ENCODE results near the gene AARS1. TPM values are rescaled to one million over a fixed set of nuclear protein-coding genes. Genes with fewer than 3 reads are reported as not detected.
"Not testable (repeated sequence)": the region's sequence is repeated elsewhere in the genome, so short reads cannot be mapped to it uniquely, and the experiment has no call there.

The AARS1 gene
- total and polyA plus RNA-seq, 2 of the 8 experiments (the other 6 are each of a cell fraction or from before 2014, with no cell fraction given) = 130 to 235 TPM

DNA sequence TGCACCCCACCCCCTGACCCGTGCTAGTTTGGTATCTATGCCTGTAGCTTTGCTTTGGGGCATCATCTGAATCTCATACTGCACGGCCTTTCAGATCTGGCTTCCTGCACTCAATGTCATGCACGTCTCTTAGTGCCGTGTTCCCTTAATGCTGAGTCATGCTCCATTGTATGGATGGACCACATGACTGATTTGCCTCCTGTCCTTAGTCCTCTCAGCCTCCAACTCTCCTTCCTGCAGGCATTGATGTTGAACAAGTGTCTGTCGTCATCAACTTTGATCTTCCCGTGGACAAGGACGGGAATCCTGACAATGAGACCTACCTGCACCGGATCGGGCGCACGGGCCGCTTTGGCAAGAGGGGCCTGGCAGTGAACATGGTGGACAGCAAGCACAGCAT lies 43.4 kb upstream of the AARS1 start:
- not testable (repeated sequence) for H3K4me2 ChIP-seq (ENCODE audit: insufficient read depth in 1 of 2, low read depth in 2 of 2, low read length in 2 of 2); DNase-seq (ENCODE audit: low read depth in 1 of 2, low spot score in 2 of 2); H3K14ac ChIP-seq (ENCODE audit: insufficient read length); H2AK5ac ChIP-seq (ENCODE audit: low read depth, low read length); H3K27ac ChIP-seq (ENCODE audit: low read depth, low read length); H3K4me3 ChIP-seq (ENCODE audit: extremely low read depth in 1 of 4, insufficient read depth in 2 of 4, low read depth in 3 of 4, low read length in 4 of 4); H4K5ac ChIP-seq (ENCODE audit: insufficient read length, low read depth, low read length); H3K9ac ChIP-seq (replicated peaks in 1 of 4; ENCODE audit: extremely low read depth in 1 of 4, low read depth in 3 of 4, low read length in 3 of 4); H2BK15ac ChIP-seq (ENCODE audit: low read length); FAIRE-seq; H4K8ac ChIP-seq (ENCODE audit: extremely low read depth, insufficient read depth, low read length); H4K20me1 ChIP-seq (replicated peaks in 1 of 2; ENCODE audit: control insufficient read depth in 1 of 2, insufficient read depth in 2 of 2, low read length in 2 of 2); H3K4ac ChIP-seq (replicated peaks; ENCODE audit: insufficient read length, low read depth, low read length); H2BK20ac ChIP-seq (ENCODE audit: low read length); H3K23me2 ChIP-seq (ENCODE audit: low read depth, low read length); H2BK12ac ChIP-seq (ENCODE audit: low read depth, low read length); H3K79me2 ChIP-seq (ENCODE audit: control insufficient read depth in 1 of 2, insufficient read depth in 2 of 2, low read length in 2 of 2); H3K18ac ChIP-seq (ENCODE audit: extremely low read depth, low read length); H3K4me1 ChIP-seq (replicated peaks in 1 of 4; ENCODE audit: control insufficient read depth in 3 of 4, insufficient read depth in 4 of 4, low read length in 3 of 4); H2AFZ ChIP-seq (ENCODE audit: low read length); H3K79me1 ChIP-seq (ENCODE audit: low read depth, low read length); H3K23ac ChIP-seq (ENCODE audit: insufficient read length); H3K9me3 ChIP-seq (ENCODE audit: insufficient read depth in 2 of 2, low read depth in 1 of 2, low read length in 1 of 2); H4K91ac ChIP-seq (replicated peaks; ENCODE audit: insufficient read length, low read length); H2BK120ac ChIP-seq (replicated peaks; ENCODE audit: low read depth, low read length); H3K56ac ChIP-seq (replicated peaks; ENCODE audit: insufficient read length, low read depth, low read length); H3K27me3 ChIP-seq (replicated peaks in 1 of 4; ENCODE audit: control insufficient read depth in 3 of 4, extremely low read depth in 1 of 4, insufficient read depth in 3 of 4, low read length in 3 of 4)
- WGBS, 2 experiments (ENCODE audit: extremely low coverage in 1 of 2, insufficient coverage in 1 of 2, insufficient read length in 1 of 2, insufficient replicate concordance in 2 of 2, low coverage in 1 of 2, low lambda C conversion rate in 2 of 2, missing lambda C conversion rate in 1 of 2) = 91% methylated on average over 4 of the region's 12 CpGs; no CpG with 5 or more reads in 1 of the 2 experiments
- Histone ChIP-seq H2BK5ac (ENCODE audit: low read depth, low read length) (0 out of 2 replicates have a peak overlapping the region, but pooled peaks have one; percentile 6), H3K36me3 (ENCODE audit: control insufficient read depth in 2 of 4, insufficient read depth in 4 of 4, low read length in 3 of 4) (peaks cover 17 to 31% (median 28%) of the 10 kb centered on the region in 4 experiments)
- ChIA-PET POLR2A (ENCODE audit: partially characterized antibody) (interaction anchor here (1.4 to 1.5 kb wide), 2 partner anchors 44 to 60 kb away, joined by 3 read pairs; partner anchors contain the start of gene AARS1), CTCF (ENCODE audit: partially characterized antibody) (interaction anchor here (1.0 to 2.8 kb wide), 3 partner anchors 9 to 17 kb away, joined by 3 to 24 read pairs (median 8); partner anchors contain the start of gene DDX19A)
- TF ChIP-seq BACH1 (IDR thresholded peaks at IDR 0.05; ENCODE audit: low read length) = 0 out of 2 replicates have a peak, but pooled peaks have one; percentile 32

Measured in H1 (cell line).